Measurements from ENCODE around the gene BLACAT1. TPM values are rescaled to one million over a fixed set of nuclear protein-coding genes. Genes with fewer than 3 reads are reported as not detected.
A peak's percentile ranks its signal among the peaks of the same experiment; 100 is the strongest.
"Not testable (repeated sequence)": the region's sequence is repeated elsewhere in the genome, so short reads cannot be mapped to it uniquely, and the experiment has no call there.

BLACAT1 gene
- total RNA-seq, 2 donors from 2014 or later, result 0.20 to 0.37 TPM

DNA sequence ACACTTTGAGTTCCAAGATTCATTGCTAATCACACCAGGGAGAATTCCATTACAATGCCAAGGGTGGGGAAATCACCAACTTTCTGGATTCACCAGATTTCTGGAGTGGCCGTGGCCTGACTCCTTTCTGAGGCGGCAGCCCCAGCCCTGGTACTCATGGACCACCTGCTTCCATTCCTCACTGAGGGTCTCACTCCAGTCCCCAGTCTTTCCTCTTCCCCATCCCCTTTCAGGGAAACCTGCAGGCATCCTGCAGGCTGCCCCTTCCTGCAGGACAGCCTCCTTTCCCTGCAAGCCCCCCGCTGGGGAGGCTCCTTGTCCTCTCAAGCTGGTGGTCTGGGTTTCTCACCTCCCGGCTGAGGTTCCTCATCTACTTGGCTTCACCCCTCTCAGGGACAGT lies 35.9 kb upstream of the BLACAT1 start:
- no peak for DNase-seq
- intact Hi-C loops (cut with DNase I), result no loop called here
- Histone ChIP-seq H3K9me3 (no peaks in the 10 kb centered on the region), H3K27ac (no peak overlapping the region), H3K4me3 (no peak overlapping the region), H3K4me1 (no peaks in the 10 kb centered on the region), H3K27me3 (no peaks in the 10 kb centered on the region), H3K36me3 (no peaks in the 10 kb centered on the region), H3K9ac (ENCODE audit: low read depth in 2 of 2, low read length in 2 of 2) (no peak overlapping the region)
- TF ChIP-seq, protein P1, sequence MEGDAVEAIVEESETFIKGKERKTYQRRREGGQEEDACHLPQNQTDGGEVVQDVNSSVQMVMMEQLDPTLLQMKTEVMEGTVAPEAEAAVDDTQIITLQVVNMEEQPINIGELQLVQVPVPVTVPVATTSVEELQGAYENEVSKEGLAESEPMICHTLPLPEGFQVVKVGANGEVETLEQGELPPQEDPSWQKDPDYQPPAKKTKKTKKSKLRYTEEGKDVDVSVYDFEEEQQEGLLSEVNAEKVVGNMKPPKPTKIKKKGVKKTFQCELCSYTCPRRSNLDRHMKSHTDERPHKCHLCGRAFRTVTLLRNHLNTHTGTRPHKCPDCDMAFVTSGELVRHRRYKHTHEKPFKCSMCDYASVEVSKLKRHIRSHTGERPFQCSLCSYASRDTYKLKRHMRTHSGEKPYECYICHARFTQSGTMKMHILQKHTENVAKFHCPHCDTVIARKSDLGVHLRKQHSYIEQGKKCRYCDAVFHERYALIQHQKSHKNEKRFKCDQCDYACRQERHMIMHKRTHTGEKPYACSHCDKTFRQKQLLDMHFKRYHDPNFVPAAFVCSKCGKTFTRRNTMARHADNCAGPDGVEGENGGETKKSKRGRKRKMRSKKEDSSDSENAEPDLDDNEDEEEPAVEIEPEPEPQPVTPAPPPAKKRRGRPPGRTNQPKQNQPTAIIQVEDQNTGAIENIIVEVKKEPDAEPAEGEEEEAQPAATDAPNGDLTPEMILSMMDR (IDR thresholded peaks at IDR 0.05), result no peak

DNA sequence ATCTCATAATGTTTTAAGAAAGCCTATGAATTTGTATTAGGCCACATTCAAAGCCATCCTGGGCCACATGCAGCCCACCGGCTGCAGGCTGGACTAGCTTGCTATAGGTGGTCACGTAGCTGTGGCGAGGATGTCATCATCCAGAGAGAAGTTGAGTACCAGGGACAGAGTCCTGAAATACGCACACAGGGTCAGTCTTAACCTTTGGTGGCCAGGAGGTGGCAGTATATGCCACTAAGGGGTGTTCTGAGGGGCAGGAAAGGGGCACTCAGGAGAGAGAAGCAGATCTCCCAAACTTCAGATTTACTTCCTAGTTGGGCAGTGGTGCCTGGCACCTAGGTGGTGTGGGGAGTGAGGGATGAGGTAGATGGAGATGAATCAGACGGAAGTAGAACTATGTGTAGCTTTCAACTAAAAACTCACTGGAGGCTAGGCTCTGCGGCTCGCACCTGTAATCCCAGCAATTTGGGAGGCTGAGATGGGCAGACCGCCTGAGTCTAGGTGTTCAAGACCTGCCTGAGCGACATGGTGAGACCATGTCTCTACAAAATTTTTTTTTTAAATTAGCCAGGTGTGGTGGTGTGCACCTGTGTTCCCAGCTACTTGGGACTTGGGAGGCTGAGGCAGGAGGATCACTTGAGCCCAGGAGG lies 32.4 kb upstream of the BLACAT1 start:
- H3K27me3 ChIP-seq, result no peaks in the 10 kb centered on the region
- H3K9me3 ChIP-seq, result no peaks in the 10 kb centered on the region
- intact Hi-C loops (cut with DNase I), result loop anchor here (2.0 to 10.0 kb wide), 4 partner anchors 37 to 213 kb away; no protein-coding TSS in a partner anchor
- no peaks in the 10 kb centered on the region for H3K36me3 ChIP-seq
- no peak overlapping the region for H3K27ac ChIP-seq
- TF ChIP-seq, protein P1 (IDR thresholded peaks at IDR 0.05), result peak; percentile 87
- DNase-seq, result peak; percentile 66
- no peaks in the 10 kb centered on the region for H3K4me1 ChIP-seq
- H3K9ac ChIP-seq (ENCODE audit: low read depth in 2 of 2, low read length in 2 of 2), result no peak overlapping the region
- no peak overlapping the region for H3K4me3 ChIP-seq

DNA sequence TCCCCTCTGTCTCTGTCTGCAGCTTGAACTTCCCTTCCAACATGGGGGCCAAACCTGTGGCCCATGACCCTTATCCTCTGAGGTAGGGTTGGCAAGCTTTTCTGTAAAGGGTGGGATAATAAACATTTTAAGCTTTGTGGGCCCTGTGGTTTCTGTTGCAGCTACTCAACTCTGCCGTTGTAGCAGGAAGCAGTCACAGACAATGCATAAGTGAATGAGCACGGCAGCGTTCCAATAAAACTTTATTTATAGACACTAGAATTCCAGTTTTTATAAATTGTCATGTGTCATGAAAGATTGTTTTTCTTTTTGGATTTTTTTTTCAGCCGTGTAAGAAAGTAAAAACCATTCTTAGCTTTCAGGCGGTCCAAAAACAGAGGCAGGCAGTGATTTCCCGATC lies 30.4 kb upstream of the BLACAT1 start:
- no peak overlapping the region for H3K4me3 ChIP-seq
- H3K4me1 ChIP-seq, result no peaks in the 10 kb centered on the region
- TF ChIP-seq, protein P1 (IDR thresholded peaks at IDR 0.05), result no peak
- H3K27ac ChIP-seq, result no peak overlapping the region
- intact Hi-C loops (cut with DNase I), result loop anchor here (5.0 to 10.0 kb wide), 3 partner anchors 59 to 211 kb away; no protein-coding TSS in a partner anchor
- no peak overlapping the region for H3K9ac ChIP-seq (ENCODE audit: low read depth in 2 of 2, low read length in 2 of 2)
- H3K9me3 ChIP-seq, result no peaks in the 10 kb centered on the region
- H3K27me3 ChIP-seq, result no peaks in the 10 kb centered on the region
- DNase-seq, result no peak
- no peaks in the 10 kb centered on the region for H3K36me3 ChIP-seq

DNA sequence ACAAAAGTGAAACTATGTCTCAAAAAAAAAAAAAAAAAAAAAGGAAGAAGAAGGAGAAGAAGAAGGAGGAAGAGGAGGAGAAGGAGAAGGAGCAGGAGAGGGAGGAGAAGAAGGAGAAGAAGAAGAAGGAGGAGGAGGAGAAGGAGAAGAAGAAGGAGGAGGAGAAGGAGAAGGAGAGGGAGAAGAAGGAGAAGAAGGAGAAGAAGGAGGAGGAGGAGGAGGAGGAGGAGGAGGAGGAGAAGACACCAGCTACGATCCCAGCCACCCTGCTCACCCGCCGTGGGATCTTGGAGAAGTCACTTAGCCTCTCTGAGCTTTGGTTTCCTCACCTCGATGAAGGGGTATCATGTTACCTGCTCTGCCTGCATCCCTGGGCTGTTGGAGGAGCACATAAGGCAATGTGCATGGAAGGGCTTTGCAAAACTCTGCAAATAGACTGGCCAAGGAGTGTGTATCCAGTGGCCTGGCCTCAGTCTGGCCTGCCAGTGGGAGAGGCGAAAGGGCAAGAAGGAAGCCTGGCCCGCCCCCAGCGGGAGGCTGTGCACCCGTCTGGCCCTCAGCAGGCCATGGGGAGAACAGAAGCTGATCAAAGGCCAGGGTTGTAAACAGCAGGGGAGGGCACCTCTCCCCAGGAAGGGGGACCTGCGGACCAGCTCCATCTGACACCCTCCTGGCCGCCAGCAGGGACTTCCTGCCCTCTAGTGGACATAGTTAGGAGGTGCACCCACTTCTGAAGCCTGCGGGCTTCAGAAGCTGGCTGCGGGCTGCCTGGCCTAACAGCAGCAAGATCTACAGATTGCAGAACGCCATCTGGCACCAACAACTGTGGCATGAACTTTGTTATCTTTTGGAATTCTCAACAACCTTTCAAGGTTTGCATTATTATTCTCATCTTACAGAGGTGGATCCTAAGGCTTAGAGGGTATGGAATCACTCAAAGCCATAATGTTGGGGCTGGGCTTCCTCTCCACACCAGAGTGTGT lies 29.4 kb upstream of the BLACAT1 start:
- intact Hi-C loops (cut with DNase I), result loop anchor here (1.0 to 10.0 kb wide), 5 partner anchors 58 to 210 kb away; no protein-coding TSS in a partner anchor
- TF ChIP-seq, protein P1 (IDR thresholded peaks at IDR 0.05), result peak; percentile 97
- H3K36me3 ChIP-seq, result no peaks in the 10 kb centered on the region
- no peaks in the 10 kb centered on the region for H3K27me3 ChIP-seq
- no peaks in the 10 kb centered on the region for H3K4me1 ChIP-seq
- no peaks in the 10 kb centered on the region for H3K9me3 ChIP-seq
- H3K27ac ChIP-seq, result no peak overlapping the region
- peak; percentile 72 for DNase-seq
- H3K4me3 ChIP-seq, result no peak overlapping the region
- no peak overlapping the region for H3K9ac ChIP-seq (ENCODE audit: low read depth in 2 of 2, low read length in 2 of 2)

DNA sequence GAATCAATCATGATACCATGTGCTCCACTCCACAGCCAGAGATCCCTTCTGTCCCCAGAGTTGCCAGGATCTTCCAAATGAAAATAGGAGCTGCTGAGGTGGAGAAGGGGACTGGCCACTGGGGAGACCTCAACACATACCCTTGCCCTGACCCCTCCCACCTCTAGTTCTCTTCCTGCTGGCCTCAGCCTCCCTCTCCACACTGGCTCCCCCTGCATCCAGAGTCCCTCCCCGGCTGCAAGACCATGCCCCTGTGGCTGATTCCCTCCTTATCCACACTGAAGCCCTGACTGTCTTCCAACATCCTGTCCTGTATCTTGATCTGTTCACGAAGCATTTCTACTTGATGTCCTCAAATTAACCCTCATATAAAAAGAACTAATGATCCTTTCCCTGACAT lies 27.5 kb upstream of the BLACAT1 start:
- H3K4me1 ChIP-seq, result no peaks in the 10 kb centered on the region
- TF ChIP-seq, protein P1 (IDR thresholded peaks at IDR 0.05), result no peak
- intact Hi-C loops (cut with DNase I), result loop anchor here (5.0 to 10.0 kb wide), 2 partner anchors 146 to 209 kb away; no protein-coding TSS in a partner anchor
- DNase-seq, result no peak
- H3K4me3 ChIP-seq, result no peak overlapping the region
- H3K9ac ChIP-seq (ENCODE audit: low read depth in 2 of 2, low read length in 2 of 2), result no peak overlapping the region
- H3K27ac ChIP-seq, result no peak overlapping the region
- no peaks in the 10 kb centered on the region for H3K9me3 ChIP-seq
- H3K36me3 ChIP-seq, result no peaks in the 10 kb centered on the region
- no peaks in the 10 kb centered on the region for H3K27me3 ChIP-seq

DNA sequence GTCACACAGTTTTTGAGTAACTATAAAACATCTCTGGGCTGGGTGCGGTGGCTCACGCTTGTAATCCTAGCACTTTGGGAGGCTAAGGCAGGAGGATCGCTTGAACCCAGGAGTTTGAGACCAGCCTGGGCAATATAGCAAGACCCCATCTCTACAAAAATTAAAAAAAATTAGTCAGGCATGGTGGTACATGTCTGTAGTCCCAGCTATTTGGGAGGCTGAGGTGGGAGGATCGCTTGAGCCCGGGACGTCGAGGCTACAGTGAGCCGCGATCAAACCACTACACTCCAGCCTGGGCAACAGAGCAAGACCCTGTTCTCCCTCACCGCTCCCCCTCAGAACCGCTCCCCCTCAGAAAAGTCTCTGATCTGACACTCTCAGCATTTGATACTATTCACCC lies 26.7 kb upstream of the BLACAT1 start:
- intact Hi-C loops (cut with DNase I), result loop anchor here (5.0 to 10.0 kb wide), 2 partner anchors 145 to 208 kb away; no protein-coding TSS in a partner anchor

More for the DNA sequence above, 26.7 kb upstream of the BLACAT1 start:
- not testable (repeated sequence) for DNase-seq; H3K9ac ChIP-seq (ENCODE audit: low read depth in 2 of 2, low read length in 2 of 2); H3K4me3 ChIP-seq; H3K9me3 ChIP-seq; H3K36me3 ChIP-seq; H3K27ac ChIP-seq; H3K4me1 ChIP-seq; H3K27me3 ChIP-seq
